ENCODE data around the gene METRNL.

DNA sequence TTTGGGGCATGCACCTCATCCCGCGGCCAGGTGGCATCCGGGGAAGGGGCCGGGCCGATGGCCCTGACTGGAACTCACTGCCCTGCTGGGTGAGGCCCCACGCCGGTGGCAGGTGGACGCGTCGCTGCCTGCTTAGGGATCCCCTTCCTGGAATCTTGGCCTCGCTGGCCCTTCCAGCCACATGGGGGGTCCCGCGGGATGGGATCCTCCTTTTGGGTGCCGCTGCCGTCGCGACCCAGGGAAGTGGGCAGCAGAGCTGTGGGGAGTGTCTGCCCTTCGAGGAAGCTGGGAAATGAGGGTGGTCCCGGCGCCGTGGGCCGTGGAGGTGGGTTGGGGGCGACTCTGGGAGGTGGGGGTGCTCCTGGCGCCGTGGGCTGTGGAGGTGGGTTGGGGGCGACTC lies 12.8 kb downstream of the METRNL start:
- no peak for TF ChIP-seq CTCF (conservative IDR thresholded peaks at IDR 0.05; ENCODE audit: low read depth, low read length)
- TF ChIP-seq EZH2 (IDR thresholded peaks at IDR 0.05; ENCODE audit: low read length, unreplicated experiment): no peak
- TF ChIP-seq EZH2phosphoT487 (IDR thresholded peaks at IDR 0.05; ENCODE audit: borderline replicate concordance, low read length): no peak

All from PC-3 (cell line).